Duodenal mucosa (tissue), 2 donors: ENCODE measurements around the gene ARMCX6.
"Not testable (repeated sequence)": the region's sequence is repeated elsewhere in the genome, so short reads cannot be mapped to it uniquely, and the experiment has no call there.

Experiments
- H3K27ac ChIP-seq: one replicate; pipeline ENCODE4 v1.7.0; 2013; ENCODE audit warnings: low read depth, low read length
- H3K27me3 ChIP-seq, 2 donors: one replicate each; pipeline ENCODE4 v1.7.0; 2013; ENCODE audit warnings: low read length in 2 of 2, control low read depth in 1 of 2; ENCODE audit not compliant: insufficient read depth in 2 of 2, control insufficient read depth in 1 of 2
- H3K36me3 ChIP-seq, 2 donors: one replicate each; pipeline ENCODE4 v1.7.0; 2013; ENCODE audit warnings: low read length in 2 of 2, control low read depth in 1 of 2; ENCODE audit not compliant: insufficient read depth in 2 of 2, control insufficient read depth in 1 of 2
- H3K4me1 ChIP-seq, 2 donors: one replicate each; pipeline ENCODE4 v1.7.0; 2013; ENCODE audit warnings: low read length in 2 of 2, control low read depth in 1 of 2; ENCODE audit not compliant: insufficient read depth in 2 of 2, control insufficient read depth in 1 of 2
- H3K4me3 ChIP-seq, 2 donors: one replicate each; pipeline ENCODE4 v1.7.0; 2013; ENCODE audit warnings: low read length in 2 of 2, low read depth in 1 of 2
- H3K9ac ChIP-seq, 2 donors: one replicate each; pipeline ENCODE4 v1.7.0; 2013; ENCODE audit warnings: low read length in 2 of 2, low read depth in 1 of 2
- H3K9me3 ChIP-seq, 2 donors: one replicate each; pipeline ENCODE4 v1.7.0; 2013; ENCODE audit warnings: low read length in 2 of 2, control low read depth in 1 of 2; ENCODE audit not compliant: control insufficient read depth in 1 of 2

The ARMCX6 gene

GRCh38 chrX:101619364-101619763 is 1.6 kb upstream of the ARMCX6 start:
- no peaks in the 10 kb centered on the region for H3K27me3 ChIP-seq

DNA sequence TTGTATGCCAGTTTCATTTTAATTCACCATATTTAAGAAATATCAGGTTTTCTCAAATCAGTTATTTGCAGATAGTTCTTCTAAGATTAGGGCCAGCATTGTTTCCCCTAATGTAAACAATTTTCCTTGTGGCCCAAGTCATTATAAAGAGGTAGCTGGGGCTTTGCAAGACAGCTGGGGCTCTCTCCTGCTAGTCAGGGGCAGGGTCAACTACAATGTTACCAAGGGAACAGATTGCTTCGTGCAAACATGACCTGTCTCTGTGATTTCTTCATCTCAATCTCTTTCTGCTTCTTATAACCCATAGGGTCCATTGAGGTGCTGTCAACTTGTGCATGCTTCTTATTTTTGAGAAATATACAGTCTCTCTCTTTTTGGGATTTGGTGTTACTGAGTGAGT is 12.1 kb downstream of the ARMCX6 start:
- H3K4me3 ChIP-seq = no peak overlapping the region
- no peaks in the 10 kb centered on the region for H3K9me3 ChIP-seq
- H3K4me1 ChIP-seq = no peaks in the 10 kb centered on the region
- H3K27me3 ChIP-seq = no peaks in the 10 kb centered on the region
- H3K9ac ChIP-seq = no peak overlapping the region
- H3K27ac ChIP-seq = no peak overlapping the region
- H3K36me3 ChIP-seq = no peaks in the 10 kb centered on the region

More at GRCh38 chrX:101619364-101619763, 1.6 kb upstream of the ARMCX6 start:
- Histone ChIP-seq H3K36me3 (no peaks in the 10 kb centered on the region), H3K9ac (no peak overlapping the region), H3K9me3 (no peaks in the 10 kb centered on the region), H3K4me3 (no peak overlapping the region), H3K4me1 (peaks cover 7 to 11% of the 10 kb centered on the region in 2 donors), H3K27ac (no peak overlapping the region)

GRCh38 chrX:101605146-101605545 is 12.7 kb downstream of the ARMCX6 start:
- Histone ChIP-seq H3K4me3 (no peak overlapping the region), H3K36me3 (no peaks in the 10 kb centered on the region), H3K9me3 (no peaks in the 10 kb centered on the region), H3K4me1 (no peaks in the 10 kb centered on the region), H3K27ac (no peak overlapping the region), H3K9ac (no peak overlapping the region), H3K27me3 (no peaks in the 10 kb centered on the region)

DNA sequence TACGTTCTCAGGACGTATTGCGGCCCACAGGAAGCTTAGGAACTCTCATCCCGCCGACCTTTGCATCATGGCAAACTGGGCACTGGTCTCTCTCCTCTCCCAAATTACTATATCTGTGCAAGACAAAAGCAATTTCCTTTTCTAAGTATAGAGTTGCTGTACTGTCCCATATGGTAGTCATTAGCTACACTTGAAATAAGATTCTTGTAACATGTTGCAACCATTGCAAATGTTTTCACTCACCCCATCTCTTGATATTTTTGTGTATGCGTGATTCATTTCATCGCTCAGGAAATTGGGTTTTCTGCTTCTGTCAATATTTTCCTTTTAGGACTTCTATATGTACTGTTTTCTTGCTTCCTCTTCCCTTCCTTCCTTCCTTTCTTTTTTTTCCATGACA is 15.7 kb downstream of the ARMCX6 start:
- no peaks in the 10 kb centered on the region for H3K9me3 ChIP-seq
- H3K4me3 ChIP-seq = no peak overlapping the region
- H3K36me3 ChIP-seq = no peaks in the 10 kb centered on the region
- H3K4me1 ChIP-seq = no peaks in the 10 kb centered on the region
- no peaks in the 10 kb centered on the region for H3K27me3 ChIP-seq
- no peak overlapping the region for H3K9ac ChIP-seq
- H3K27ac ChIP-seq = no peak overlapping the region

DNA sequence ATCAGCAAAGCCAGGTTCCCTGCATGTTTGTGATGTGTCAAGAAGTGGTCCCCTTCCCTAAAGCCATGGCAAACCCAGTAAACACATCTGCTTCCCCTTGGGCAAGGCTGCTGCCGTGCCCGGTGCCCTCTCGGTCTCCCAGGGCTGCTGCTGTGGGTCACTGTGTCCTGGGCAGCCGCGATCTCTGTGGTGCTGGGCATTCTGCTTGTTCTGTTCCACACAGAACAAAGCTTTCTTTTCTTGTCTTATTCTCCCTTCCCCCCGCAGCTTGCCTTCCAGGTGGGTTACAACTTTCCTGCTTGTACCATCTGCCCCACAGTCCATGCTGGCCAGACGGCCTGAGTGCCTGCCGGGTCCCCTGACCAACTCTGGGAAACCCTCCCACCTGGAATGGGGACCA is 18.2 kb downstream of the ARMCX6 start:
- not testable (repeated sequence) for H3K27ac ChIP-seq, H3K4me3 ChIP-seq, H3K9ac ChIP-seq, H3K4me1 ChIP-seq, H3K27me3 ChIP-seq, H3K36me3 ChIP-seq, H3K9me3 ChIP-seq

GRCh38 chrX:101595739-101596419 is 21.9 kb downstream of the ARMCX6 start:
- Histone ChIP-seq H3K36me3 (no peaks in the 10 kb centered on the region), H3K27me3 (no peaks in the 10 kb centered on the region), H3K27ac (no peak overlapping the region), H3K4me3 (no peak overlapping the region), H3K9me3 (no peaks in the 10 kb centered on the region), H3K9ac (no peak overlapping the region), H3K4me1 (no peaks in the 10 kb centered on the region)
